Activated CD4-positive, alpha-beta T cell treated with anti-CD3 and anti-CD28 coated beads for 36 hours (primary cell): Measurements from ENCODE around the gene PPP4R1. TPM values are rescaled to one million over a fixed set of nuclear protein-coding genes. Genes with fewer than 3 reads are reported as not detected.

ENCODE experiments used
- ATAC-seq: fragments of 200-7000 bp; cut with Tn5 transposase; one replicate; pipeline ENCODE4 v1.10.0; 2021; ENCODE audit warnings: mild to moderate bottlenecking, moderate library complexity
- CTCF ChIA-PET: fragments of 350-600 bp; sonication (Branson Sonifier 250); formaldehyde crosslinking; loops from one replicate; lab custom pipeline; 2021; ENCODE audit warnings: antibody characterized with exemption; lab: Charles Lee
- POLR2A ChIA-PET: fragments of 350-600 bp; sonication (Branson Sonifier 250); formaldehyde crosslinking; loops from one replicate; lab custom pipeline; 2021; ENCODE audit warnings: antibody characterized with exemption, inconsistent platforms; lab: Charles Lee
- DNase-seq: peaks from one replicate; pipeline ENCODE4 v3.0.0-alpha.2; 2020
- H3K27ac Mint-ChIP-seq: one replicate; pipeline ENCODE4 v1.8.0; 2021; ENCODE audit warnings: mixed read lengths
- H3K27me3 Mint-ChIP-seq: one replicate; pipeline ENCODE4 v1.8.0; 2021; ENCODE audit warnings: mixed read lengths
- H3K36me3 Mint-ChIP-seq: one replicate; pipeline ENCODE4 v1.8.0; 2021; ENCODE audit warnings: low read depth, mixed read lengths
- H3K4me1 Mint-ChIP-seq: one replicate; pipeline ENCODE4 v1.8.0; 2021; ENCODE audit warnings: mixed read lengths
- H3K4me3 Mint-ChIP-seq: one replicate; pipeline ENCODE4 v1.8.0; 2021; ENCODE audit warnings: mild to moderate bottlenecking, moderate library complexity, mixed read lengths
- H3K9me3 Mint-ChIP-seq: one replicate; pipeline ENCODE4 v1.8.0; 2021; ENCODE audit warnings: low read depth, mixed read lengths
- intact Hi-C, 2 experiments: fragments of 100-400 bp; cut with DNase I in 1 of 2; cut with micrococcal nuclease in 1 of 2; formaldehyde crosslinking; loops; one replicate each; pipeline versions ENCODE4 v1.14.2 to v1.15.1; 2022 to 2024; cut with DNase I, micrococcal nuclease
- total RNA-seq, 2 experiments: library from RNA; stranded (reverse); gene quantifications; one replicate each; pipeline ENCODE4 v1.2.3, GENCODE V29; 2021

The PPP4R1 gene
- total RNA-seq, 2 experiments from 2014 or later, result 32.2 to 33.3 TPM

GRCh38 chr18:9627642-9628041, 13.3 kb upstream of the PPP4R1 start:
- no peak for DNase-seq
- no peak overlapping the region for H3K4me3 Mint-ChIP-seq
- intact Hi-C loops, result loop anchor here in 1 of 2 experiments (5.0 kb wide), 1 partner anchor 120 kb away; no protein-coding TSS in a partner anchor
- no peaks in the 10 kb centered on the region for H3K4me1 Mint-ChIP-seq
- ATAC-seq, result no peak
- peaks cover 8% of the 10 kb centered on the region for H3K27me3 Mint-ChIP-seq
- no peaks in the 10 kb centered on the region for H3K9me3 Mint-ChIP-seq
- CTCF ChIA-PET, result no interaction called here
- H3K36me3 Mint-ChIP-seq, result no peaks in the 10 kb centered on the region
- POLR2A ChIA-PET, result no interaction called here
- H3K27ac Mint-ChIP-seq, result no peak overlapping the region

GRCh38 chr18:9619990-9620389, 5.6 kb upstream of the PPP4R1 start:
- ATAC-seq, result no peak
- H3K27ac Mint-ChIP-seq, result no peak overlapping the region
- no peak overlapping the region for H3K4me3 Mint-ChIP-seq
- H3K9me3 Mint-ChIP-seq, result no peaks in the 10 kb centered on the region
- CTCF ChIA-PET, result interaction anchor here (0.6 to 2.0 kb wide), 3 partner anchors 10 to 893 kb away, joined by 4 to 8 read pairs (median 5); no protein-coding TSS in a partner anchor
- DNase-seq, result no peak
- peaks cover 10% of the 10 kb centered on the region for H3K4me1 Mint-ChIP-seq
- POLR2A ChIA-PET, result interaction anchor here (0.7 kb wide), 1 partner anchor 57 kb away, joined by 3 read pairs; no protein-coding TSS in a partner anchor
- intact Hi-C loops, result loop anchor here in 1 of 2 experiments (5.0 to 10.0 kb wide), 2 partner anchors 52 to 285 kb away; partner anchors contain the start of gene TWSG1
- no peaks in the 10 kb centered on the region for H3K27me3 Mint-ChIP-seq
- H3K36me3 Mint-ChIP-seq, result no peaks in the 10 kb centered on the region

- no peaks in the 10 kb centered on the region for H3K36me3 Mint-ChIP-seq
- no peaks in the 10 kb centered on the region for H3K27me3 Mint-ChIP-seq
- peaks cover 10% of the 10 kb centered on the region for H3K4me1 Mint-ChIP-seq
- no peak overlapping the region for H3K27ac Mint-ChIP-seq
- peak; percentile 52 for ATAC-seq
- ChIA-PET CTCF (interaction anchor here (0.6 to 2.0 kb wide), 4 partner anchors 10 to 892 kb away, joined by 3 to 8 read pairs (median 4); no protein-coding TSS in a partner anchor), POLR2A (interaction anchor here (0.7 kb wide), 1 partner anchor 58 kb away, joined by 3 read pairs; no protein-coding TSS in a partner anchor)
- H3K4me3 Mint-ChIP-seq, result no peak overlapping the region
- intact Hi-C loops, result loop anchor here in 1 of 2 experiments (5.0 to 10.0 kb wide), 2 partner anchors 53 to 285 kb away; partner anchors contain the start of gene TWSG1
- no peak for DNase-seq
- H3K9me3 Mint-ChIP-seq, result no peaks in the 10 kb centered on the region
Observed at GRCh38 chr18:9619545-9619944, 5.2 kb upstream of the PPP4R1 start.

GRCh38 chr18:9619056-9619455, 4.7 kb upstream of the PPP4R1 start:
- Mint-ChIP-seq H3K36me3 (no peaks in the 10 kb centered on the region), H3K27ac (no peak overlapping the region), H3K4me1 (peaks cover 10% of the 10 kb centered on the region), H3K27me3 (no peaks in the 10 kb centered on the region), H3K4me3 (no peak overlapping the region), H3K9me3 (no peaks in the 10 kb centered on the region)
- intact Hi-C loops, result loop anchor here in 1 of 2 experiments (5.0 to 10.0 kb wide), 2 partner anchors 53 to 284 kb away; partner anchors contain the start of gene TWSG1
- no peak for DNase-seq
- ChIA-PET CTCF (interaction anchor here (0.6 to 2.0 kb wide), 4 partner anchors 9 to 911 kb away, joined by 3 to 8 read pairs (median 4); no protein-coding TSS in a partner anchor), POLR2A (no interaction called here)
- no peak for ATAC-seq

- Mint-ChIP-seq H3K27me3 (no peaks in the 10 kb centered on the region), H3K27ac (no peak overlapping the region), H3K4me3 (no peak overlapping the region), H3K36me3 (peaks cover under 1% of the 10 kb centered on the region), H3K4me1 (peaks cover 25% of the 10 kb centered on the region), H3K9me3 (no peaks in the 10 kb centered on the region)
- intact Hi-C loops, result loop anchor here in 1 of 2 experiments (5.0 to 10.0 kb wide), 2 partner anchors 55 to 282 kb away; partner anchors contain the start of gene TWSG1
- POLR2A ChIA-PET, result no interaction called here
- DNase-seq, result no peak
- ATAC-seq, result no peak
- CTCF ChIA-PET, result interaction anchor here (1.2 to 1.9 kb wide), 3 partner anchors 8 to 41 kb away, joined by 4 to 8 read pairs (median 5); no protein-coding TSS in a partner anchor
Observed at GRCh38 chr18:9617006-9617542, 2.7 kb upstream of the PPP4R1 start.

GRCh38 chr18:9616049-9616448, 1.7 kb upstream of the PPP4R1 start:
- Mint-ChIP-seq H3K27me3 (no peaks in the 10 kb centered on the region), H3K9me3 (no peaks in the 10 kb centered on the region), H3K36me3 (peaks cover 8% of the 10 kb centered on the region), H3K4me3 (no peak overlapping the region), H3K4me1 (peaks cover 30% of the 10 kb centered on the region), H3K27ac (no peak overlapping the region)
- intact Hi-C loops, result loop anchor here in 1 of 2 experiments (5.0 to 10.0 kb wide), 2 partner anchors 56 to 281 kb away; partner anchors contain the start of gene TWSG1
- POLR2A ChIA-PET, result interaction anchor here (0.6 to 1.7 kb wide), 3 partner anchors 69 to 297 kb away, joined by 4 to 5 read pairs (median 4); partner anchors contain the start of gene VAPA
- ATAC-seq (no peak), DNase-seq (peak; percentile 20)
- CTCF ChIA-PET, result interaction anchor here (0.7 to 1.9 kb wide), 4 partner anchors 9 to 55 kb away, joined by 3 to 8 read pairs (median 4); no protein-coding TSS in a partner anchor

- ATAC-seq (no peak), DNase-seq (no peak)
- Mint-ChIP-seq H3K27ac (peak overlapping the region; percentile 58), H3K27me3 (no peaks in the 10 kb centered on the region), H3K4me3 (peak overlapping the region; percentile 65), H3K4me1 (peaks cover 32% of the 10 kb centered on the region), H3K36me3 (peaks cover 9% of the 10 kb centered on the region), H3K9me3 (no peaks in the 10 kb centered on the region)
- ChIA-PET POLR2A (interaction anchor here (0.6 to 1.7 kb wide), 2 partner anchors 70 to 298 kb away, joined by 4 to 5 read pairs; partner anchors contain the start of gene VAPA), CTCF (interaction anchor here (0.5 to 1.9 kb wide), 5 partner anchors 10 to 911 kb away, joined by 3 to 8 read pairs (median 3); no protein-coding TSS in a partner anchor)
- intact Hi-C loops, result loop anchor here (1.0 to 10.0 kb wide), 6 partner anchors 57 to 479 kb away; partner anchors contain the start of genes TWSG1 (in 2 of the 2), ANKRD12 (in 1 of the 2), RAB31 (in 1 of the 2) and VAPA (in 1 of the 2)
Observed at GRCh38 chr18:9615280-9615797, 980 bp upstream of the PPP4R1 start.

- POLR2A ChIA-PET, result no interaction called here
Observed at GRCh38 chr18:9613550-9614400, 584 bp downstream of the PPP4R1 start.

GRCh38 chr18:9612977-9613376, 1.4 kb downstream of the PPP4R1 start:
- peaks cover 44% of the 10 kb centered on the region for H3K4me1 Mint-ChIP-seq
- intact Hi-C loops, result loop anchor here (2.0 to 10.0 kb wide), 7 partner anchors 60 to 914 kb away; partner anchors contain the start of genes NAPG (in 1 of the 2), NDUFV2 (in 1 of the 2), RALBP1 (in 1 of the 2) and TWSG1 (in 1 of the 2)
- no peak overlapping the region for H3K27ac Mint-ChIP-seq
- peak overlapping the region; percentile 93 for H3K4me3 Mint-ChIP-seq
- no peaks in the 10 kb centered on the region for H3K9me3 Mint-ChIP-seq
- CTCF ChIA-PET, result interaction anchor here (1.0 to 1.7 kb wide), 3 partner anchors 38 to 338 kb away, joined by 3 to 5 read pairs (median 4); no protein-coding TSS in a partner anchor
- POLR2A ChIA-PET, result no interaction called here
- peaks cover 9% of the 10 kb centered on the region for H3K36me3 Mint-ChIP-seq
- no peaks in the 10 kb centered on the region for H3K27me3 Mint-ChIP-seq
- ATAC-seq (peak; percentile 39), DNase-seq (no peak)

More at GRCh38 chr18:9613550-9614400, 584 bp downstream of the PPP4R1 start:
- Mint-ChIP-seq H3K4me1 (peaks cover 36% of the 10 kb centered on the region), H3K4me3 (peak overlapping the region; percentile 93), H3K9me3 (no peaks in the 10 kb centered on the region), H3K27me3 (no peaks in the 10 kb centered on the region), H3K36me3 (peaks cover 9% of the 10 kb centered on the region), H3K27ac (peak overlapping the region; percentile 79)
- CTCF ChIA-PET, result no interaction called here
- peak; percentile 63 for DNase-seq
- ATAC-seq, result peak; percentile 21
- intact Hi-C loops, result loop anchor here (1.0 to 10.0 kb wide), 13 partner anchors 59 to 914 kb away; partner anchors contain the start of genes RALBP1 (in 2 of the 2), TWSG1 (in 2 of the 2), NAPG (in 1 of the 2) and NDUFV2 (in 1 of the 2)
